Measurements from ENCODE around the gene SEC23IP.

DNA sequence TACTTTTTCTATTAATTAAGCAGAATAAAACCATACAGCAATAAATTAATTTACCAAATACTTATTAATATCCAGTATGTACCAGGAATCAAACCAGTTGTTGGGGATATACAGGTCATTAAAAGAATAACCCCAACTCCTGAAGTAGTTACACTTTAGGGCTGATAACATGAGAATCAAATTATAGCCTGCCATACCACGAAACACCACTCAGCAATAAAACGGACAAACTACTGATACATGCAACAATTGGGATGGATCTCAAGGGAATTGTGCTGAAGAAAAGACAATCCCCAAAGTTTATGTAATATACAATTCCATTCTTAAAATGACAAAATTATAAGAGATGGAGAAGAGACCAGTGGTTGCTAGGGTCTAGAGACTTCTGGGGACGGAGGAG is 42.6 kb upstream of the SEC23IP start:
- TF ChIP-seq, protein P1, sequence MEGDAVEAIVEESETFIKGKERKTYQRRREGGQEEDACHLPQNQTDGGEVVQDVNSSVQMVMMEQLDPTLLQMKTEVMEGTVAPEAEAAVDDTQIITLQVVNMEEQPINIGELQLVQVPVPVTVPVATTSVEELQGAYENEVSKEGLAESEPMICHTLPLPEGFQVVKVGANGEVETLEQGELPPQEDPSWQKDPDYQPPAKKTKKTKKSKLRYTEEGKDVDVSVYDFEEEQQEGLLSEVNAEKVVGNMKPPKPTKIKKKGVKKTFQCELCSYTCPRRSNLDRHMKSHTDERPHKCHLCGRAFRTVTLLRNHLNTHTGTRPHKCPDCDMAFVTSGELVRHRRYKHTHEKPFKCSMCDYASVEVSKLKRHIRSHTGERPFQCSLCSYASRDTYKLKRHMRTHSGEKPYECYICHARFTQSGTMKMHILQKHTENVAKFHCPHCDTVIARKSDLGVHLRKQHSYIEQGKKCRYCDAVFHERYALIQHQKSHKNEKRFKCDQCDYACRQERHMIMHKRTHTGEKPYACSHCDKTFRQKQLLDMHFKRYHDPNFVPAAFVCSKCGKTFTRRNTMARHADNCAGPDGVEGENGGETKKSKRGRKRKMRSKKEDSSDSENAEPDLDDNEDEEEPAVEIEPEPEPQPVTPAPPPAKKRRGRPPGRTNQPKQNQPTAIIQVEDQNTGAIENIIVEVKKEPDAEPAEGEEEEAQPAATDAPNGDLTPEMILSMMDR (IDR thresholded peaks at IDR 0.05), result no peak
- no peak for TF ChIP-seq POLR2A (IDR thresholded peaks at IDR 0.05)
